IPS DF 19.7 (cell line): ENCODE data around the gene SCUBE2.
"Not testable (repeated sequence)": the region's sequence is repeated elsewhere in the genome, so short reads cannot be mapped to it uniquely, and the experiment has no call there.

Experiments
- DNase-seq: peaks from one replicate; pipeline ENCODE4 v3.0.0-alpha.2; 2013; ENCODE audit warnings: low read depth, low spot score

Gene SCUBE2

GRCh38 chr11:9008661-9009060 lies 82.7 kb downstream of the SCUBE2 start:
- DNase-seq: no peak

GRCh38 chr11:9008011-9008550 lies 83.3 kb downstream of the SCUBE2 start:
- no peak for DNase-seq

- no peak for DNase-seq
Observed at GRCh38 chr11:9005087-9005486, 86.3 kb downstream of the SCUBE2 start.

GRCh38 chr11:9004183-9004926 lies 87.0 kb downstream of the SCUBE2 start:
- DNase-seq: no peak

- no peak for DNase-seq
Observed at GRCh38 chr11:9003573-9004182, 87.7 kb downstream of the SCUBE2 start, which contains the start of gene NRIP3. TSS of gene NRIP3 (minus strand) at chr11:9004001. CDS start at chr11:9003935, 66 bp downstream.

GRCh38 chr11:9002920-9003572 lies 88.4 kb downstream of the SCUBE2 start:
- no peak for DNase-seq

- DNase-seq: no peak
Observed at GRCh38 chr11:9001736-9002135, 89.7 kb downstream of the SCUBE2 start.

GRCh38 chr11:8998017-8998416 lies 93.4 kb downstream of the SCUBE2 start:
- no peak for DNase-seq

- no peak for DNase-seq
Observed at GRCh38 chr11:8997451-8997850, 93.9 kb downstream of the SCUBE2 start.

- no peak for DNase-seq
Observed at GRCh38 chr11:8989453-8989852, 101.9 kb downstream of the SCUBE2 start.

GRCh38 chr11:8988329-8989234 lies 102.8 kb downstream of the SCUBE2 start:
- DNase-seq: no peak

- DNase-seq: no peak
Observed at GRCh38 chr11:8987446-8987845, 104.0 kb downstream of the SCUBE2 start.

GRCh38 chr11:8986772-8987171 lies 104.6 kb downstream of the SCUBE2 start:
- not testable (repeated sequence) for DNase-seq

GRCh38 chr11:8985462-8985861 lies 105.9 kb downstream of the SCUBE2 start:
- DNase-seq: no peak

- no peak for DNase-seq
Observed at GRCh38 chr11:8983552-8983951, 107.8 kb downstream of the SCUBE2 start.

- no peak for DNase-seq
Observed at GRCh38 chr11:8980485-8980884, 110.9 kb downstream of the SCUBE2 start.

- not testable (repeated sequence) for DNase-seq
Observed at GRCh38 chr11:8979365-8979764, 112.0 kb downstream of the SCUBE2 start.

GRCh38 chr11:8973121-8973520 lies 118.3 kb downstream of the SCUBE2 start:
- no peak for DNase-seq

GRCh38 chr11:8971924-8972316 lies 119.5 kb downstream of the SCUBE2 start:
- DNase-seq: no peak

- no peak for DNase-seq
Observed at GRCh38 chr11:8971196-8971923, 120.0 kb downstream of the SCUBE2 start.
